ENCODE results near the gene UBL7.

The UBL7 gene

GRCh38 chr15:74424901-74425528, 35.9 kb downstream of the UBL7 start:
- Histone ChIP-seq H3K36me3 (no peaks in the 10 kb centered on the region), H3K27me3 (no peaks in the 10 kb centered on the region), H3K4me3 (ENCODE audit: low read depth, low read length) (no peak overlapping the region), H3K9me3 (no peaks in the 10 kb centered on the region), H3K4me1 (no peaks in the 10 kb centered on the region)
- TF ChIP-seq CTCF (IDR thresholded peaks at IDR 0.05; ENCODE audit: low read depth, low read length) = no peak
- no peak for DNase-seq

GRCh38 chr15:74423431-74424257, 37.3 kb downstream of the UBL7 start:
- Histone ChIP-seq H3K27me3 (no peaks in the 10 kb centered on the region), H3K4me1 (peaks cover 3% of the 10 kb centered on the region), H3K4me3 (ENCODE audit: low read depth, low read length) (no peak overlapping the region), H3K36me3 (no peaks in the 10 kb centered on the region), H3K9me3 (no peaks in the 10 kb centered on the region)
- DNase-seq = no peak
- TF ChIP-seq CTCF (IDR thresholded peaks at IDR 0.05; ENCODE audit: low read depth, low read length) = no peak

GRCh38 chr15:74422652-74423430, 38.1 kb downstream of the UBL7 start:
- no peak for DNase-seq
- Histone ChIP-seq H3K27me3 (no peaks in the 10 kb centered on the region), H3K4me1 (peaks cover 10% of the 10 kb centered on the region), H3K9me3 (no peaks in the 10 kb centered on the region), H3K36me3 (no peaks in the 10 kb centered on the region), H3K4me3 (ENCODE audit: low read depth, low read length) (no peak overlapping the region)
- TF ChIP-seq CTCF (IDR thresholded peaks at IDR 0.05; ENCODE audit: low read depth, low read length) = no peak

GRCh38 chr15:74422265-74422651, 38.7 kb downstream of the UBL7 start:
- no peak for DNase-seq
- no peak for TF ChIP-seq CTCF (IDR thresholded peaks at IDR 0.05; ENCODE audit: low read depth, low read length)
- H3K27me3 ChIP-seq = no peaks in the 10 kb centered on the region
- H3K4me1 ChIP-seq = peaks cover 10% of the 10 kb centered on the region
- no peaks in the 10 kb centered on the region for H3K36me3 ChIP-seq
- no peak overlapping the region for H3K4me3 ChIP-seq (ENCODE audit: low read depth, low read length)
- H3K9me3 ChIP-seq = no peaks in the 10 kb centered on the region

GRCh38 chr15:74421302-74422245, 39.4 kb downstream of the UBL7 start:
- TF ChIP-seq CTCF (IDR thresholded peaks at IDR 0.05; ENCODE audit: low read depth, low read length) = no peak
- Histone ChIP-seq H3K36me3 (no peaks in the 10 kb centered on the region), H3K4me1 (peaks cover 13% of the 10 kb centered on the region), H3K4me3 (ENCODE audit: low read depth, low read length) (no peak overlapping the region), H3K9me3 (no peaks in the 10 kb centered on the region), H3K27me3 (no peaks in the 10 kb centered on the region)
- DNase-seq = no peak
